ENCODE data around the gene VPS25. TPM values are rescaled to one million over a fixed set of nuclear protein-coding genes. Genes with fewer than 3 reads are reported as not detected.
A peak's percentile ranks its signal among the peaks of the same experiment; 100 is the strongest.
"Not testable (repeated sequence)": the region's sequence is repeated elsewhere in the genome, so short reads cannot be mapped to it uniquely, and the experiment has no call there.

VPS25 gene
- total RNA-seq = 59.4 to 65.0 TPM (median 64.9 TPM) in 3 replicates

DNA sequence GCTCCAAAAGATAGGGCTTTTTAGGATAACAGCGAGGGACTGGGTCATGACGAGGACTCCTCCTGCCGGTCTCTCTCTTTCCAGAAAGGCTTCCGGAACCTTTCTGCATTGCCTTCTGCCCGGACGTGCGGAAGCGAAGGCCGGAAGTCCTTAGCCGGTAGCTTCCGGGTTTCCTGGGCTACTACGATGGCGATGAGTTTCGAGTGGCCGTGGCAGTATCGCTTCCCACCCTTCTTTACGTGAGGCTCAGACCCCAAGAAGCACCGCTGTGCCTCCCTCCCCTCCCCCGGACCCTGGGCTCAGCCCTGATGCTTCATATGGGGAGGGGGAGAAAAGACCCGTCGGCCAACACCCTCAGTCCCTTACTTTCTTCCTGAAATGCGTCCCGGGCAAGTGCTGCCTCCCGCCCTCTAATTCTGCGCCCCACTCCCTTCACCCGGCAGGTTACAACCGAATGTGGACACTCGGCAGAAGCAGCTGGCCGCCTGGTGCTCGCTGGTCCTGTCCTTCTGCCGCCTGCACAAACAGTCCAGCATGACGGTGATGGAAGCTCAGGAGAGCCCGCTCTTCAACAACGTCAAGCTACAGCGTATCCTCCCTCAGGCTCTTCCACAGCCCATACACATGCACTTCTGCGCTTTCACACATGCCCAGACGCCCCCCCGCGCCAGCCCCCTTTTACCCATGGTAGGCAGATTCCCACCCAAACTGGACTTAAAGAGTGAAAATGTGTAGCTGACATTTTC lies at the start of gene VPS25:
Gene VPS25, plus strand, starts transcription at position 160 of the 746 bp plus-strand sequence. Its CDS starts 27 bp downstream, at position 187.
- H3K4me1 Mint-ChIP-seq = peaks cover 12% of the 10 kb centered on the region
- H3K27ac Mint-ChIP-seq = peak within 1 kb of the TSS; percentile 99
- TF ChIP-seq, protein P1, sequence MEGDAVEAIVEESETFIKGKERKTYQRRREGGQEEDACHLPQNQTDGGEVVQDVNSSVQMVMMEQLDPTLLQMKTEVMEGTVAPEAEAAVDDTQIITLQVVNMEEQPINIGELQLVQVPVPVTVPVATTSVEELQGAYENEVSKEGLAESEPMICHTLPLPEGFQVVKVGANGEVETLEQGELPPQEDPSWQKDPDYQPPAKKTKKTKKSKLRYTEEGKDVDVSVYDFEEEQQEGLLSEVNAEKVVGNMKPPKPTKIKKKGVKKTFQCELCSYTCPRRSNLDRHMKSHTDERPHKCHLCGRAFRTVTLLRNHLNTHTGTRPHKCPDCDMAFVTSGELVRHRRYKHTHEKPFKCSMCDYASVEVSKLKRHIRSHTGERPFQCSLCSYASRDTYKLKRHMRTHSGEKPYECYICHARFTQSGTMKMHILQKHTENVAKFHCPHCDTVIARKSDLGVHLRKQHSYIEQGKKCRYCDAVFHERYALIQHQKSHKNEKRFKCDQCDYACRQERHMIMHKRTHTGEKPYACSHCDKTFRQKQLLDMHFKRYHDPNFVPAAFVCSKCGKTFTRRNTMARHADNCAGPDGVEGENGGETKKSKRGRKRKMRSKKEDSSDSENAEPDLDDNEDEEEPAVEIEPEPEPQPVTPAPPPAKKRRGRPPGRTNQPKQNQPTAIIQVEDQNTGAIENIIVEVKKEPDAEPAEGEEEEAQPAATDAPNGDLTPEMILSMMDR (IDR thresholded peaks at IDR 0.05; ENCODE audit: unreplicated experiment) = no peak
- DNase-seq (ENCODE audit: low spot score in 2 of 2, unreplicated experiment in 2 of 2) = peak in 1 of 2 experiments; percentile 67
- H3K9me3 Mint-ChIP-seq = no peaks in the 10 kb centered on the region
- H3K27me3 Mint-ChIP-seq (ENCODE audit: low read depth) = peaks cover 2% of the 10 kb centered on the region
- H3K4me3 Mint-ChIP-seq = peak within 1 kb of the TSS; percentile 99
- H3K36me3 Mint-ChIP-seq = peaks cover 9% of the 10 kb centered on the region

DNA sequence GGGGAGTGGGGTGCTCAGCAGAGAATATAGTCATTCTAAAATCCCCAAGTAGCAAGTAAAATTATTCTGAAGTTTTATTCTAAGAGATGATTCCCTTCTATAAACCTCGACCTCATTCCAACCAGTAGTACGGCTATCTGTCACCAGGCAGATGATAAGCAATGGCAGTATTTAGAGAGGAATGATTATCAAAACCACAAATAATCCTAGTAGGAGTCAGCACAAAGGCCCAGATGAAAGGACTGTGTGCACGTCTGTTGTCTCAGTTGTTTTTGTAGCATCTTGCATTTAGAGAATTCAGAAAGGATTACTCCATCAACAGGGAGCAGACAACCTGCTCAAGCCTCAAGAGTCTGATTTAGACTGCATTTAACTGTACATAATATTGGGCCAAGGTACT lies 49.6 kb upstream of the VPS25 start:
- Mint-ChIP-seq H3K9me3 (no peaks in the 10 kb centered on the region), H3K27ac (no peak overlapping the region), H3K4me1 (no peaks in the 10 kb centered on the region), H3K4me3 (no peak overlapping the region), H3K27me3 (ENCODE audit: low read depth) (no peaks in the 10 kb centered on the region), H3K36me3 (peaks cover 25% of the 10 kb centered on the region)
- TF ChIP-seq, protein P1 (IDR thresholded peaks at IDR 0.05; ENCODE audit: unreplicated experiment) = no peak
- DNase-seq (ENCODE audit: low spot score in 2 of 2, unreplicated experiment in 2 of 2) = no peak

DNA sequence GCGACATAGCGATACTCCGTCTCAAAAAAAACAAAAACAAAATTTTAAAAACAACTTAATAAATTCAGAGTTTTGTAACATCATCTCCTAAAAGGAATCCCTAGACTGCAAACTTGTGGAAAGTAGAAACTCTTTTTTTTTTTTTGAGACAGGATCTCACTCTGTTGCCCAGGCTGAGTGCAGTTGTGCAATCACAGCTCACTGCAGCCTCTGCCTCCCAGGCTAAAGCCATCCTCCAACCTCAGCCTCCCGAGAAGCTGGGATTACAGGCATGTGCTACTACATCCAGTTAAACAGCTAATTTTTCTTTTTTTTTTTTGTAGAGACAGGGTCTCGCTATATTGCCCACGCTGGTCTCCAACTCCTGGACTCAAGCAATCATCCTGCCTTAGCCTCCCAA lies 48.1 kb upstream of the VPS25 start:
- Mint-ChIP-seq H3K36me3 (peaks cover 25% of the 10 kb centered on the region), H3K4me3 (no peak overlapping the region), H3K27ac (no peak overlapping the region), H3K4me1 (no peaks in the 10 kb centered on the region), H3K9me3 (no peaks in the 10 kb centered on the region), H3K27me3 (ENCODE audit: low read depth) (no peaks in the 10 kb centered on the region)
- TF ChIP-seq, protein P1 (IDR thresholded peaks at IDR 0.05; ENCODE audit: unreplicated experiment) = no peak
- no peak for DNase-seq (ENCODE audit: low spot score in 2 of 2, unreplicated experiment in 2 of 2)

DNA sequence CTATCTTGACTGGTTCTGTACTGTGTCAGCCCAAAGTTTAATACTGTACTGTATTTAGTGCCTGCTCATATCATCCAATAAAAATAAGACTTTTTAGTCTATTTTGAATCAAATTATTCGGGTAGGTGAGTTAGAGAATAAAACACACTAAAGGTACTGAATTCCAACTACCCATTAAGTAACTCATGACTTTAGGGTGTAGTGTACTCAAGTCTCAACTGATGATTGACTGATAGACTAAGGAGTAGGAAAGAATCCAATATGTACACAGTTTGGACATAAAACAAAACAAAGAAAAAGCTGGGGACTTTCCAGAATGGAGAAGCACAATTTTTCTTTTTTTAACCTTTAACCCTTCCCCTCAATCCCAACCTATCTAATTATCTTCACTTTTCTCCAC lies 32.5 kb upstream of the VPS25 start:
- H3K27me3 Mint-ChIP-seq (ENCODE audit: low read depth) = peaks cover 2% of the 10 kb centered on the region
- H3K4me3 Mint-ChIP-seq = no peak overlapping the region
- H3K27ac Mint-ChIP-seq = no peak overlapping the region
- no peaks in the 10 kb centered on the region for H3K36me3 Mint-ChIP-seq
- TF ChIP-seq, protein P1 (IDR thresholded peaks at IDR 0.05; ENCODE audit: unreplicated experiment) = no peak
- no peak for DNase-seq (ENCODE audit: low spot score in 2 of 2, unreplicated experiment in 2 of 2)
- peaks cover 12% of the 10 kb centered on the region for H3K4me1 Mint-ChIP-seq
- H3K9me3 Mint-ChIP-seq = no peaks in the 10 kb centered on the region

DNA sequence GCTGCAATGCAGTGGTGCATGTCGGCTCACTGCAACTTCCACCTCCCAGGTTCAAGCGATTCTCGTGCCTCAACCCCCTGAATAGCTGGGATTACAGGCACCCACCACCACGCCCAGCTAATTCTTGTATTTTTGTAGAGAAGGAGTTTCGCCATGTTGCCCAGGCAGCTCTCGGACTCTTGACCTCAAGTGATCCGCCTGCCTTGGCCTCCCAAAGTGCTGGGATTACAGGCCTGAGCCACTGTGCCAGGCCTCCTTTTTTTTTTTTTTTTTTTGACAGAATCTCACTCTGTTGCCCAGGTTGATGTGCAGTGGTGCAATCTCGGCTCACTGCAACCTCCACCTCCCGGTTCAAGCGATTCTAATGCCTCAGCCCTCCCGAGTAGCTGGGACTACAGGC lies 30.3 kb upstream of the VPS25 start:
- H3K4me3 Mint-ChIP-seq; H3K27ac Mint-ChIP-seq; H3K27me3 Mint-ChIP-seq (ENCODE audit: low read depth); H3K9me3 Mint-ChIP-seq; DNase-seq (ENCODE audit: low spot score in 2 of 2, unreplicated experiment in 2 of 2); H3K36me3 Mint-ChIP-seq: not testable (repeated sequence)
- H3K4me1 Mint-ChIP-seq = peaks cover 12% of the 10 kb centered on the region

DNA sequence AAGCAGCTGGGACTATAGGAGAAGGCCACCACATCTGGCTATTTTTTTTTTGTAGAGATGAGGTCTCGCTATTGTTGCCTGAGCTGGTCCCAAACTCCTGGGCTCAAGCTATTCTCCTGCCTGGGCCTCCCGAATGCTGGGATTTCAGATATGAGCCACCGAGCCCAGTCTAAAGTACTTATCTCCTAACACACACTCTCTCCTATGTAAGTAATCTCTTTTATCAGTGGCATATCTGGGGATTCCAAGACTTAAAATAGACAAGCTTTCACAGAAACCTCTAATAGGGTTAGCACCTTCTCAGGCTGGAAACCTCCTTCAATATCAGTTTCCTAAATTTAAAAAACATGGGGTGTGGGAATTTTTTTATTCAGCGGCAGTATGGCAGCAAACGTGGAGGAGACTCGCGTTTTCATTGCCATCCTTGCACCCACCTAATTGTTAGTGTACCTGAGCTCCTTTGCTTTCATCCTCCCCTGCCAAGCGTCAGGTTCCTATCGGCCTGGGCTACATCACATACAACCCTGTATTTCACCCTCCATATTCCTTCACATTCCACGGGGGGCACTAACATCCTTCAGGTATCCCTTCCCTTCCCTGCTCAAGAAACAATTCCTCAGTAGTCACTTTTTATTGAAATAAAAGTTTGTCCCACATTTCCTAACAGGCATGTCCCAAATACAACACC lies 29.5 kb upstream of the VPS25 start:
- H3K27me3 Mint-ChIP-seq (ENCODE audit: low read depth) = peaks cover 8% of the 10 kb centered on the region
- peak overlapping the region; percentile 90 for H3K4me3 Mint-ChIP-seq
- DNase-seq (ENCODE audit: low spot score in 2 of 2, unreplicated experiment in 2 of 2) = no peak
- H3K36me3 Mint-ChIP-seq = no peaks in the 10 kb centered on the region
- TF ChIP-seq, protein P1 (IDR thresholded peaks at IDR 0.05; ENCODE audit: unreplicated experiment) = no peak
- peaks cover 12% of the 10 kb centered on the region for H3K4me1 Mint-ChIP-seq
- no peaks in the 10 kb centered on the region for H3K9me3 Mint-ChIP-seq
- peak overlapping the region; percentile 96 for H3K27ac Mint-ChIP-seq

Measured in mesothelial cell of epicardium (in vitro differentiated cells).